IMR-90 (cell line): ENCODE data around the gene CTRL. TPM values are rescaled to one million over a fixed set of nuclear protein-coding genes. Genes with fewer than 3 reads are reported as not detected.

ENCODE experiments used
- ATAC-seq: fragments of 200-7000 bp; cut with Tn5 transposase; 2 replicates; pipeline ENCODE4 v1.9.1; 2020; ENCODE audit warnings: low read depth, mild to moderate bottlenecking, moderate library complexity
- BruUV-seq: library from RNA; stranded (reverse); fragments of 400-500 nt; replicated peaks from 2 replicates; lab custom pipeline; 2021; lab: Mats Ljungman, UMichigan
- CTCF ChIA-PET: fragments of 300-600 bp; formaldehyde crosslinking; extraction: SDS; loops from one replicate; lab custom pipeline; 2021; ENCODE audit warnings: antibody characterized with exemption; lab: Yijun Ruan, JAX
- POLR2A ChIA-PET: fragments of 300-600 bp; sonication (Branson Sonifier 250); formaldehyde crosslinking; loops from one replicate; lab custom pipeline; 2022; ENCODE audit warnings: antibody characterized with exemption; ENCODE audit not compliant: unreplicated experiment; lab: Charles Lee
- DNase-seq: peaks from one replicate; pipeline ENCODE4 v3.0.0; 2013
- H2AFZ ChIP-seq: replicated peaks from 2 replicates; pipeline ENCODE3; 2013; ENCODE audit warnings: low read length, mild to moderate bottlenecking; ENCODE audit not compliant: poor library complexity
- H2AK5ac ChIP-seq: 2 replicates; pipeline ENCODE4 v1.6.1; 2013; ENCODE audit warnings: low read depth, low read length, inconsistent platforms
- H2AK9ac ChIP-seq: replicated peaks from 2 replicates; pipeline ENCODE3; 2013; ENCODE audit warnings: mild to moderate bottlenecking, low read depth, low read length, moderate library complexity; ENCODE audit not compliant: poor library complexity
- H2BK120ac ChIP-seq: 2 replicates; pipeline ENCODE4 v1.6.1; 2013; ENCODE audit warnings: low read depth, low read length, inconsistent platforms
- H2BK15ac ChIP-seq: 3 replicates; pipeline ENCODE4 v1.6.1; 2013; ENCODE audit warnings: low read depth, low read length, inconsistent platforms
- H2BK20ac ChIP-seq: 2 replicates; pipeline ENCODE4 v1.6.1; 2013; ENCODE audit warnings: low read depth, mild to moderate bottlenecking, inconsistent platforms, low read length, moderate library complexity
- H2BK5ac ChIP-seq: 2 replicates; pipeline ENCODE4 v1.6.1; 2013; ENCODE audit warnings: mild to moderate bottlenecking, low read depth, low read length, inconsistent platforms; ENCODE audit not compliant: poor library complexity, severe bottlenecking
- H3K14ac ChIP-seq: replicated peaks from 2 replicates; pipeline ENCODE4 v1.6.1; 2013; ENCODE audit warnings: low read depth, low read length, inconsistent platforms
- H3K18ac ChIP-seq: 2 replicates; pipeline ENCODE4 v1.6.1; 2013; ENCODE audit warnings: low read depth, low read length, control low read depth
- H3K23ac ChIP-seq: 2 replicates; pipeline ENCODE4 v1.6.1; 2013; ENCODE audit warnings: low read depth, low read length, inconsistent platforms
- H3K27ac ChIP-seq: 2 replicates; pipeline ENCODE4 v1.5.1; 2013; ENCODE audit warnings: mild to moderate bottlenecking, control low read depth, low read length; ENCODE audit not compliant: insufficient read depth
- H3K27me3 ChIP-seq: 2 replicates; pipeline ENCODE4 v1.6.1; 2013; ENCODE audit warnings: low read length; ENCODE audit not compliant: control insufficient read depth, insufficient read depth
- H3K36me3 ChIP-seq: 2 replicates; pipeline ENCODE4 v1.6.1; 2013; ENCODE audit warnings: low read length, mixed read lengths; ENCODE audit not compliant: control insufficient read depth, insufficient read depth
- H3K4ac ChIP-seq: 2 replicates; pipeline ENCODE4 v1.6.1; 2013; ENCODE audit warnings: low read depth, low read length, inconsistent platforms
- H3K4me1 ChIP-seq: 2 replicates; pipeline ENCODE4 v1.6.1; 2013; ENCODE audit warnings: low read length, mixed read lengths; ENCODE audit not compliant: control insufficient read depth, insufficient read depth
- H3K4me2 ChIP-seq: 2 replicates; pipeline ENCODE4 v1.6.1; 2013; ENCODE audit warnings: low read depth, mild to moderate bottlenecking, control low read depth, low read length, moderate library complexity
- H3K4me3 ChIP-seq: 2 replicates; pipeline ENCODE4 v1.5.1; 2013; ENCODE audit warnings: low read depth, mild to moderate bottlenecking, control low read depth, low read length, moderate library complexity; ENCODE audit not compliant: insufficient read depth
- H3K56ac ChIP-seq: 2 replicates; pipeline ENCODE4 v1.6.1; 2013; ENCODE audit warnings: low read length, inconsistent platforms; ENCODE audit not compliant: insufficient read depth; ENCODE audit errors: extremely low read depth
- H3K79me1 ChIP-seq, 2 experiments: 2 replicates each; pipeline ENCODE4 v1.6.1; 2013; ENCODE audit warnings: low read length in 2 of 2, inconsistent platforms in 1 of 2, low read depth in 1 of 2
- H3K9ac ChIP-seq: 2 replicates; pipeline ENCODE4 v1.6.1; 2013; ENCODE audit warnings: low read depth, low read length, control low read depth
- H3K9me1 ChIP-seq: 2 replicates; pipeline ENCODE4 v1.6.1; 2013; ENCODE audit warnings: low read length, inconsistent platforms; ENCODE audit not compliant: insufficient read depth
- H3K9me3 ChIP-seq: 2 replicates; pipeline ENCODE4 v1.6.1; 2013; ENCODE audit warnings: low read length; ENCODE audit not compliant: control insufficient read depth, insufficient read depth
- H4K20me1 ChIP-seq: 2 replicates; pipeline ENCODE4 v1.6.1; 2013; ENCODE audit warnings: low read length, inconsistent platforms; ENCODE audit not compliant: insufficient read depth
- H4K5ac ChIP-seq: 2 replicates; pipeline ENCODE4 v1.6.1; 2013; ENCODE audit warnings: mild to moderate bottlenecking, low read depth, low read length, control low read depth
- H4K8ac ChIP-seq, 2 experiments: 2 replicates each; pipeline ENCODE4 v1.6.1; 2013; ENCODE audit warnings: low read depth in 2 of 2, low read length in 2 of 2, control low read depth in 1 of 2, inconsistent platforms in 1 of 2
- H4K91ac ChIP-seq: 2 replicates; pipeline ENCODE4 v1.6.1; 2013; ENCODE audit warnings: low read depth, low read length, inconsistent platforms; ENCODE audit not compliant: insufficient read depth
- RAD21 ChIP-seq: IDR thresholded peaks from 2 replicates; pipeline ENCODE4 v1.6.1; 2012; ENCODE audit warnings: low read length, improper control_type of control experiment
- RFX5 ChIP-seq: IDR thresholded peaks from 2 replicates; pipeline ENCODE4 v1.8.0; 2012; ENCODE audit warnings: low read depth, mild to moderate bottlenecking, low read length, moderate library complexity
- SMC3 ChIP-seq: fragments of 150-350 bp; IDR thresholded peaks from 2 replicates; pipeline ENCODE4 v1.6.1; 2016; ENCODE audit warnings: low read depth, mild to moderate bottlenecking, antibody characterized with exemption, low read length, moderate library complexity
- WGBS, 2 experiments: methylation state at CpG; one replicate each; pipeline versions ENCODE4 v1.1.5 to v1.1.7; 2013; ENCODE audit warnings: missing lambda C conversion rate in 2 of 2; ENCODE audit not compliant: insufficient read length in 1 of 2; ENCODE audit errors: extremely low coverage in 2 of 2; 5-methylcytosine and 5-hydroxymethylcytosine counted together
- dilution Hi-C: fragments of 300-500 bp; cut with HindIII; formaldehyde crosslinking; loops from one replicate; pipeline ENCODE4 v1.14.3; 2018; ENCODE audit warnings: low sequenced_read_pairs; ENCODE audit not compliant: unreplicated experiment
- in situ Hi-C: fragments of 300-500 bp; cut with MboI; formaldehyde crosslinking; loops from 3 replicates; pipeline ENCODE4 v1.14.3; 2019; ENCODE audit warnings: low sequenced_read_pairs, inconsistent platforms, mixed read lengths
- intact Hi-C: fragments of 100-400 bp; cut with micrococcal nuclease; formaldehyde crosslinking; loops from 2 replicates; pipeline ENCODE4 v1.10.0; 2022
- polyA plus RNA-seq, 3 experiments: library from polyadenylated mRNA; depleted of rRNA; stranded (reverse); fragments of >200 nt; gene quantifications; 2 replicates each; pipeline ENCODE4 v1.2.3, GENCODE V29; 2012; ENCODE audit warnings: low replicate concordance in 1 of 3
- total RNA-seq: library from RNA; depleted of rRNA; stranded (reverse); fragments of >200 nt; gene quantifications from 2 replicates; pipeline ENCODE4 v1.2.3, GENCODE V29; 2012
- TF ChIP-seq, protein P1 (sequence below): conservative IDR thresholded peaks from 2 replicates; pipeline ENCODE4 v1.5.1; 2012; ENCODE audit warnings: mild to moderate bottlenecking, low read depth, low read length, improper control_type of control experiment

The CTRL gene
- total and polyA plus RNA-seq, 2 of the 4 experiments (the other 2 are of a cell fraction) = 0.18 to 1.1 TPM

DNA sequence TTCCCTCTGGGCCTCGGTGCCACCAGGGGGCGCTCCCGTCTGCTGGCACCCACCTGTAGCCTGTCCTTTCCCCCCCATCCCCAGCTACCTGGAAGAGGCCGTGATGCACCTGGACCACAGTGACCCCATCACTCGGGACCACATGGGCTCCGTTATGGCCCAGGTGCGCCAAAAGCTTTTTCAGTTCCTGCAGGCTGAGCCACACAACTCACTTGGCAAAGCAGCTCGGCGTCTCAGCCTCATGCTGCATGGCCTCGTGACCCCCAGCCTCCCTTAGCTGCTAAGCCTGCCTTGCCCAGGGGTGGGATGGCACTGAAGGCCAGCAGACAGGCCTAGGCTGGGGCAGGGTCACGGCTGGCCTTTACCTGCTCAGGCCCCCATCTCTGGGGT lies 47.8 kb downstream of the CTRL start:
- Histone ChIP-seq H3K36me3 (peaks cover 55% of the 10 kb centered on the region), H3K27me3 (no peaks in the 10 kb centered on the region), H2BK5ac (no peak overlapping the region), H4K5ac (no peak overlapping the region), H3K9ac (no peak overlapping the region), H2AK9ac (peak overlapping the region; percentile 86), H3K27ac (no peak overlapping the region), H3K4ac (no peak overlapping the region), H2AK5ac (no peak overlapping the region), H2BK15ac (no peak overlapping the region), H3K4me1 (peaks cover 4% of the 10 kb centered on the region; the same call in 1 of the 2 replicates), H3K79me1 (peaks cover 0 to 5% of the 10 kb centered on the region in 2 experiments; a peak in 2 of 4 replicates), H3K4me2 (no peak overlapping the region), H4K91ac (no peak overlapping the region), H2AFZ (peak overlapping the region; percentile 13), H3K56ac (no peak overlapping the region), H3K9me1 (no peaks in the 10 kb centered on the region), H2BK20ac (no peak overlapping the region), H3K18ac (no peak overlapping the region), H3K23ac (no peak overlapping the region), H3K4me3 (no peak overlapping the region), H3K14ac (no peak overlapping the region), H4K20me1 (peaks cover 32% of the 10 kb centered on the region), H3K9me3 (no peaks in the 10 kb centered on the region), H2BK120ac (no peak overlapping the region), H4K8ac (no peak overlapping the region)
- dilution Hi-C loops = no loop called here
- DNase-seq = peak; percentile 26
- ATAC-seq = peak; percentile 30
- TF ChIP-seq RFX5 = no peak
- peak; percentile 74 for TF ChIP-seq RAD21
- TF ChIP-seq SMC3 = peak; percentile 79
- TF ChIP-seq, protein P1, sequence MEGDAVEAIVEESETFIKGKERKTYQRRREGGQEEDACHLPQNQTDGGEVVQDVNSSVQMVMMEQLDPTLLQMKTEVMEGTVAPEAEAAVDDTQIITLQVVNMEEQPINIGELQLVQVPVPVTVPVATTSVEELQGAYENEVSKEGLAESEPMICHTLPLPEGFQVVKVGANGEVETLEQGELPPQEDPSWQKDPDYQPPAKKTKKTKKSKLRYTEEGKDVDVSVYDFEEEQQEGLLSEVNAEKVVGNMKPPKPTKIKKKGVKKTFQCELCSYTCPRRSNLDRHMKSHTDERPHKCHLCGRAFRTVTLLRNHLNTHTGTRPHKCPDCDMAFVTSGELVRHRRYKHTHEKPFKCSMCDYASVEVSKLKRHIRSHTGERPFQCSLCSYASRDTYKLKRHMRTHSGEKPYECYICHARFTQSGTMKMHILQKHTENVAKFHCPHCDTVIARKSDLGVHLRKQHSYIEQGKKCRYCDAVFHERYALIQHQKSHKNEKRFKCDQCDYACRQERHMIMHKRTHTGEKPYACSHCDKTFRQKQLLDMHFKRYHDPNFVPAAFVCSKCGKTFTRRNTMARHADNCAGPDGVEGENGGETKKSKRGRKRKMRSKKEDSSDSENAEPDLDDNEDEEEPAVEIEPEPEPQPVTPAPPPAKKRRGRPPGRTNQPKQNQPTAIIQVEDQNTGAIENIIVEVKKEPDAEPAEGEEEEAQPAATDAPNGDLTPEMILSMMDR = peak; percentile 77
- CTCF ChIA-PET = interaction anchor here (0.6 to 1.9 kb wide), 9 partner anchors 8 to 67 kb away, joined by 3 to 14 read pairs (median 4); partner anchors contain the start of gene PSKH1
- intact Hi-C loops = loop anchor here (1.0 kb wide), 2 partner anchors 18 to 44 kb away; no protein-coding TSS in a partner anchor
- no TSS peak for BruUV-seq
- in situ Hi-C loops = no loop called here
- POLR2A ChIA-PET = no interaction called here
- WGBS, 2 experiments = 68% methylated on average over 5 of the region's 11 CpGs; no CpG with 5 or more reads in 1 of the 2 experiments
